HG02870 (cell line): Measurements from ENCODE around the gene HOXC10.

Experiments used
- ATAC-seq: cut with Tn5 transposase; IDR thresholded peaks from one replicate; pipeline ENCODE4 v1.9.1; 2021; ENCODE audit warnings: mild to moderate bottlenecking, moderate library complexity; ENCODE audit not compliant: unreplicated experiment

HOXC10 gene

DNA sequence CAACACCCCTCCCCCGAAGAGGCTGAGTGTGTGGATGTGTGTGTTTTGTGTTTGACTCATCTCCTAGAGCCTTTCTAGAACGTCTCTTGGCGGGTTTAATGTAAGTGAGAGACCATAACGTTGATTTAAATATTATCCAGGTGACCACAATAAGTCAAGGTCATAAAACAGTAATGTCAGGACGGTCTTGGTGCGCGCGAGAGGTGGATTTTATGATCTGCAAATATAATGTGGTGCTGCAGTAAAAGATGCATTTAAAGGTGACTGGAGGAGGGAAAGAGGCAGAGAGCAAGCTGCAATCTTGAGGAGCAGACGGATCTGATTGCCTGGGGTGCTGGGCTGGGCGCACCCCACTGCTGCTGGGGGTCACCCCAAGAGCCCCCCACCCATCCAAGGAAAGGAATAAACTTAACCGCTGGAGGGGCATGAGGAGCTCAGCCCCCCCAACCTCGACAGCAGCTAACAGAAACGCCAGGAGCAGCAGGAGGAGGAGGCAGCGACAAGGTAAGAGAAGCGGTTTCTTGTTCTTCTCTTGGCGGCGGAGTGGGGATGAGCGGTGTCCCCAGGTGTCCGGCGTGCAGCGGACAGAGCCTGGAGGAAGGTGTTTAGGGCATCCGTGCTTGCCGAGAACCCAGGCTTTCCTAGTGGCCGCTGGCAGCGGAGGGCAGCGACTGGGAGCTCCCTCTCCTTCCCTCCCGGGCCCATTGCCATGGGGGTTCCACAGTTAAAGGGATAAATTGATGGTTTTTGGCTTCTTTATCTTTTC is 5.5 kb downstream of the HOXC10 start:
- ATAC-seq = no peak

DNA sequence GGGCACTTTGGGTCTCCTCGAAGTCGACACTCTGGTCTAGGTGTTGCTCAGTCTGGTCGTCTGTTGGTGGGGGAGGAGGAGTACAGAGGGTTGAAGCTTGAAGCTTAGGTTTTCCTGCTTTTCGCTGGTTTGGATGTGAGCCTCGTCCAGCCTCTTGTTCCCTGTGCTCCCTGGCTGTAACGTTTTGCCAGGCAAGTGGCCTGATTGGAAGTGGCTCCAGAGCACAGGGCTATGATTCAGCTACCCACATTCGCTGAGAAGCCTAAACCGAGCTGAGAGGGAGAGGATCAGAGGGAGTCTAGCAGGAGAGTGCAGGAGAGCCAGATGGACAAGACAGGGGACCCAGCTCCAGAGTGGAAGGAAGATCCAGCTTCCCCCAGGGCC is 6.1 kb downstream of the HOXC10 start:
- no peak for ATAC-seq

DNA sequence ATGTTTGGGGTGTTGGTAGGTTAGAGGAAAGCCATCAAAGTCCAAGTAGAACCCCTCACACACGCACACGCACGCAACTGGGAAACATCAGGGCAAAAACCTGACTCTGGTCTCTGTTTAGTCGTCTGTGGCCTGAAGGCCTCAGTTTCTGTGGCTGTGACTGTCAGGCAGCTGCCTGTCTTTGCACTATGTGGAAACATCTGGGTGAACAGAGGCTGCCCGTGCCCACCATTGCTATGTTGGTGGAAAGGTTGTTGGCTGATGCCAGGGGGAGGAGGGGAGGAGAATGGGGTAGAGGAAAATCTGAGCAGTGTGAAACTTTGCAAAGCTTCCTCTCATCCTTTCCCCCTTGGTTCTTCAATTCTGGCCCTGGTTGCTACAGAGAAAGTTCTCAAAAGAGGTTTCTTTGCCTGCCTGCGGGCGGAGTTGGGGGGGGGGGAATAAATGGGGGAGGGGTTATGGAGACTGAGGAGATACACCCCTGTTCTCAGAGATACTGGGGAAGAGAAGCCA is 7.5 kb downstream of the HOXC10 start:
- ATAC-seq = no peak

GRCh38 chr12:53993162-53994008 is 8.4 kb downstream of the HOXC10 start:
- ATAC-seq = no peak

- ATAC-seq = no peak
Measured at GRCh38 chr12:53994009-53994263, 9.0 kb downstream of the HOXC10 start.

- no peak for ATAC-seq
Measured at GRCh38 chr12:53994264-53995001, 9.5 kb downstream of the HOXC10 start.

GRCh38 chr12:53995002-53995377 is 10.0 kb downstream of the HOXC10 start:
- no peak for ATAC-seq

GRCh38 chr12:53995378-53996239 is 10.7 kb downstream of the HOXC10 start:
- ATAC-seq = no peak

DNA sequence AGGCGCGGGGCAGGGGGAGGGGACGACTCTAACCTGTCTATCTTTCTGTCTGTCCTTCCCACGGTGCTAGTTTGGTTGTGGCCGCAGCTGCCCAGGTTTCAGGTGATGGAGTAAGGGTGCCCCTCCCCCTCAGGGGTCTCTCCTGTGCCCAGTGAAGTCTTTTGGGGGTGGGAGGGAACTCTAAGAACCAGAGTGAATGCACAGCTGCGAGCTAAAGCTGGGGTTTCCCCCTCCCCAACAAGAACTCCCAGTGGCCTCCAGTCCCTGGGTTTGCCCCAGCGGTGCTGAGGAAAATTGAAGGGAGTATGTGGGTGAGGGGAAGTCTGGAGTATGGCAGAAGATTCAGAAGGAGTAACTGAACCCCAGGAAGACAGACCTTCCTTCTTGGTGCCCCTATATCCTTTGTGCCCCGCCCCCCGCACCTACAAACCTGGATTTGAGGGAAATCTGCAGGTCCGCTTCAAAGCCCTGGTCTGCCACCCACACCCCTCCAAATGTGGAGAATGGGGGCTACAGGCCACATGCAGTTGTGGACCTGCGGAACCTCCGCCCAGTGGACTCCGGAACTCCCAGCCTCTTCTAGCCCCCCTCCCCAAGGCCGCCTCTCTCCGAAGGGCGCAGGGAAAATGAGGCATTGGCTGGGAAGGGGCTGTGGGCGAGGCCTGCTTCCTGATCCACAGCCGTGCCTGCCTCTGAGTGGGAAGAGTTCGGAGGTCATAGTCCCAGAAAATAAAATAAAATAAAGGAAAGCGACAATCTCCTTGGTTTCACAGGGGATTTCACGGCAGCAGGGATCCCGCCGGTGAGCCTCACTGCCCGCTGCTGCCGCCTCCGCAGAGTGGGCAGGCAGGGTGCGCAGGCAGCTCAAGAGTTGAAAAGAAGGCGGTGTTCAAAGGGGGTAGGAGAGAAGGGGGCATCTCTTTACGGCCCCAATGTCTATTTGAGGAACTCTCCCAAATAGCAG is 11.6 kb downstream of the HOXC10 start:
- no peak for ATAC-seq

DNA sequence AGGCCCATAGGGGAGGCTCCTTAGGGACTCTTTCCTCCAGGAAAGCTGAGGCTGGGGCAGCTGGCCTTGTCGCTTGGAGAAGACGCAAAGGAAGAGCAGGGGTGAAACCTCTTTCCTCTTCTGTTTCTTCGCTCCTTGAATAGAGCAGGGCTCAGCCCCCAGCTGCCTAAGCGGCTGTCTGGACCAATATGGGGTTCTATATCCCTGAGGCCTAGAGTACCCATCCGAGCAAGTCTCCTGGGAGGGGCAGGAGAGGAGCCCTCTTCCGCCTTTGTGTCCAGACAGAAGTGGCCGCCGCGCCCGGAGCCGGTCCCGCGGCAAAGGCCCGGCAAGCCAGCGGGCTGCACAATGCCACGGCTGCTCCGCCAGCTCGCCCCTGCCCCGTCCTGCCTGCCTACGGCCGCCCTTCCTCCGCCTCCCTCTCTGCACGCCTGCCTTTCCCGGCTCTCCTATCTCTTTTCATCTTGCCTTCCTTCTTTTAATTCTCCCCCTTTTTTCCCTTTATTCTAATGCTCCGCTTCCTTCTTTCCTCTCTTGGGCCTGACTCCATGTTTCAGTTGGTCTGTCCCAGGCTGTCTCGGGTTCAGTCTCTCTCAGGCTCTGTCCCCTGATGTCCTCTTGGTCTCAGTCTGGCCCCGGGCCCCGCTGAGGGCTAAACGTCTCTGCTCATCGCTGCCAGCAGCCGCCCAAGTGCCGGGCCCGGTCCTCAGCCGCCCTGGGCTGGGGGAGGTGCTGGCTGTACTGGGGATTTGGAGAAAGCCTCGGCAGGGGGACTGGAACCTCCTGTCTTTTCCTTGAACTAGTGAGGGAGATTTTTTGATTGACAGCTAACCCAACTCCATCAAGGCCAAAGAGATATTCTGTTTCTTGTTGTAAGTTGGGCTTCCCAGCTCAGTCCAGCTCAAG is 12.5 kb downstream of the HOXC10 start:
- no peak for ATAC-seq

GRCh38 chr12:53998110-53998899 is 13.4 kb downstream of the HOXC10 start:
- ATAC-seq = no peak

DNA sequence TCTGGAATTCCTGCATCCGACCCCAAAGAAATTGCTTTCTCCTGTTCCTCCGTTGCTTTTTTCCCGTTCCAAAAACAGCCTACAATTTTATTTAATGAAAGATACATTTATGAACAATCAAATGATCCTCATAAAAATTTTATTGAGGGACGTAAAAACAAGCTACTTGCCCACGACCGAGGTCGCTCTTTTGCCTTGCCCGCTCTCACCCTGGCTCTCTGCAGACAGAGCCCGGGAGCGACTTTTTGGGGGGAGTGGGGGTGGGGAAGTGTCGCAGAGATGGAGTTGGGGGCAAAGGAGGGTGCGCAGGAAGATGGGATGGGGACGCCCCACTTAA is 13.9 kb downstream of the HOXC10 start:
- ATAC-seq = no peak

DNA sequence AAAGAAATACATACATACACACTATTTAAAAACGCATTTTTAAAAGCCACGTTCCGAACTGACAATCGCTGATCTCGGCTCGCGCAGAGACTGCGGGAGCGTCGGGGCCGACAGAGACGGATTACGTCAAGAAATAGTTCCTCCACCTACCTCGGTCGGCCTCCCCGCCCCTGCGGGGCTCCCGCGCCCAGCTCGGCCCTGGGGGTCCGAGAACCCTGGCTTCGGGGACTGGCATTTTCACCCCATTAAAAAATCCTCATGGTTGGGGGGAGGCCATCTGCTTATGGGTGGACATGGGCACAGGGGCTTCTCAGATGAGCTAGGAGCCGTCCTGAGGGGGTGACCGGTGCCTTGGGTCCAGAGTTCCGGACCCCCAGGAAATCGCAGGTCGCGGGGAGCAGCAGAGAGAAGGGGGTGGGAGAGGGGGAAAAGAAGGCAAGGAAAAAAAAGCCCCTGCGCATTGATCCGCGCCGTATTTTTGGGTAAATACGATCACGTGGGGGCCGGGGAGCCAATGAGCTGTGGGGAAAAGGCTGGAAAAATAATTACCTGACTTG is 14.7 kb downstream of the HOXC10 start:
- no peak for ATAC-seq

DNA sequence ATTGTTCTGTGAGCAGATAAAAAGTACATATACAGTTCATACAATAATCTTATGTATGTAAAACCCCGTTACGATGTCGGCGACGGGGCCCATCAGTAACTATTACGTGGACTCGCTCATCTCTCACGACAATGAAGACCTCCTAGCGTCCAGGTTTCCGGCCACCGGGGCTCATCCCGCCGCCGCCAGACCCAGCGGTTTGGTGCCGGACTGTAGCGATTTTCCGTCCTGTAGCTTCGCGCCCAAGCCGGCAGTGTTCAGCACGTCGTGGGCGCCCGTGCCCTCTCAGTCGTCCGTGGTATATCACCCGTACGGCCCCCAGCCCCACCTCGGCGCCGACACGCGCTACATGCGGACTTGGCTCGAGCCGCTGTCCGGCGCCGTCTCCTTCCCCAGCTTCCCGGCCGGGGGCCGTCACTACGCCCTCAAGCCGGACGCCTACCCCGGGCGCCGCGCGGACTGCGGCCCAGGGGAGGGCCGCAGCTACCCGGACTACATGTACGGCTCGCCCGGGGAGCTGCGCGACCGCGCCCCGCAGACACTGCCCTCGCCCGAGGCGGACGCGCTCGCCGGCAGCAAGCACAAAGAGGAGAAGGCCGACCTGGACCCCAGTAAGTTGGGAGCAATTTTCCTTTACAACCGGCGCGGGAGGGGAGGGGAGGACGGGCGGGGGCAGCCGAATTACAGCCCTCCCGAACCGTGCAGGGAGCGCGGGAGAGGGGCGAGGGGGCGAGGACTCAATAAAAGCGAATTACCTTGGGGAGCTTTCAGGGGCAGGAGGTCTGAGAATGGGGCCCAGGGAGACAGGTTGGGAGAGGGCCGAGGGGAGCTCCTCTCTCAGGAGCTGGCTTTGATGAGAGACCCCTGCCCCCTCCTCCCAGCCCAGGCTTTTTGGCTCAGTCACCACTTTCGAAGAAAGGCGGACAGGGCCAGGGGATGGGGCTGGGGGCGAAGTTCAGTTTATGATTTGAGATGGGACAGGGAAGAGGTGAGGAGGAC is 15.5 kb downstream of the HOXC10 start, which contains the start of gene HOXC9:
Gene HOXC9 (plus strand): TSS at position 46 of the 999 bp plus-strand sequence. CDS start 28 bp downstream, at position 74.
- ATAC-seq = no peak

DNA sequence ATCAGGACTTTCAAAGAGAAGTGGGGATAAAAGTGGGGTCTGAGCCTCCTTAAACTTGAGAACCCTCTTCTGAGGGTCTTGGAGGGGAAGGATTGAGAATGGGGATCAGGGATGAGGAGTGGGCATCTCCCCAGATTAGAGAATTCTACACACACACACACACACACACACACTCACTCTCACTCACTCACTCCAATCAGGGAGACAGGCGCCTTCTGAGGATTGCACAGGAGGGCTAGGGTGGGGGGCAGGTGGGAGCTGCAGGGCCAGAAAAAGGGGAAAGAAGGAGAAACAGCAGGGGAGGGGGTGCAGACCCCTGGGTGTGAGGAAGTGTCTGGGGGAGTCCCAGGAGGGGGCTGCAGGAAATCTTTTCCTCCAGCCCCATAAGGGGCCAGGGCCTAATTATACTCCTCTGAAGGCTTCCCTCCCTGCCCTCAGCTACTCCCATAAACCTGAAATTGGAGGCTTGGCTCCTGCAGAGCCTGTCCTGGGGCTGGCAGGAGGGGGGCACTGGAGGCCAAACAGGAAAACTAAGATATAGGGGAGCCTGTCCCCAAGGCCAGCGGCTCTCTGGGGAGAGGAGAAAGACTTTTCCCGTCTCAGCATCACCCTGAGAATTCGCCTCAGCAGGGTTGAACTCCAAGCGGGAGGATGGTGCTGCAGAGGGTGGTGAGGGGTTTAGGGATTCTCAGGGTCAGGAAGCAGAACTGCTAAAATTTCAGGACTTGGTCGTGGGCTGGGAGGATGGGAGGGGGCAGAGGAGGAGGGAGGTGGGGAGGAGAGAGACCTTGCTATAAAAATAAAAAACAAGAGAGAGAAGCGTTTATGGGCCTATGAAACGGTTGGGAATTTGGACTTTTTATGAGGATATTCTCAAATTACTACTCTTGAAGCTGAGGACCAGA is 16.6 kb downstream of the HOXC10 start:
- no peak for ATAC-seq
